HG02623 (cell line): ENCODE measurements around the gene PDZK1IP1.

ENCODE experiments used
- ATAC-seq: cut with Tn5 transposase; IDR thresholded peaks from one replicate; pipeline ENCODE4 v1.9.1; 2021; ENCODE audit warnings: moderate library complexity; ENCODE audit not compliant: unreplicated experiment

The PDZK1IP1 gene, protein sequence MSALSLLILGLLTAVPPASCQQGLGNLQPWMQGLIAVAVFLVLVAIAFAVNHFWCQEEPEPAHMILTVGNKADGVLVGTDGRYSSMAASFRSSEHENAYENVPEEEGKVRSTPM

DNA sequence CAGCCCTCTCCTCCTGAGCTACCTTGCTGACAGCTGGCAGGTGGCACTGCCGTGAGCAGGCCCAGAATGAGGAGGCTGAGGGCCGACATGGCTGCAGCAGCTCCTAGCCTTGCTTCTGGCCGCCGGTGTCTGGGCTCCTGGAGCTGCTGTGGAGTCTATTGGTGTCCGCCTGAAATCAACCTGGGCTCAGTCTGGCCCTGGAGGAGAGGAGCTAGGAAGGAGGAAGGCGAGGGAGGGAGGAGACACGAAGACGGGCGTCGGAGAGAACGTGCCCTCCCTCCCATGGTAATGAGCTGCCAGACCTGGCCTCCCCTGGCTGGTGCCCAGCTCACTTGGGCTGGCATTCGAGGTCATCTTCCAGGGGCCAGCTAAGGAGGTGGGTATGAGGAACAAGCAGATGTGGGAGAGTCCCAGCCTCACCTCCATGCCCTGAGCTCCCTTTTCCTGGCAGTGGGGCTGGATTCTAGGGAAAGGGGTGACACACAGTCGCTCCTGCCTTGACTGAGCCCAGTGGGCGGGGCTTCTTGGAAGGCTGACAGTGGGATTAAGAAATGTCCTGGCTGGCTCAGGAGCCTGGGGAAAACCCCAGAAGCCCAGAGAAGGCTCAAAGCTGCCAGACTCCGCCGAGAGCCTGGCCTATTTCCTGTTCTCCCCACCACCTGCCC, at the start of gene PDZK1IP1:
Gene PDZK1IP1 (minus strand): TSS at position 193 of the 665 bp plus-strand sequence. CDS start 104 bp downstream, at position 89.
- ATAC-seq, result no peak

DNA sequence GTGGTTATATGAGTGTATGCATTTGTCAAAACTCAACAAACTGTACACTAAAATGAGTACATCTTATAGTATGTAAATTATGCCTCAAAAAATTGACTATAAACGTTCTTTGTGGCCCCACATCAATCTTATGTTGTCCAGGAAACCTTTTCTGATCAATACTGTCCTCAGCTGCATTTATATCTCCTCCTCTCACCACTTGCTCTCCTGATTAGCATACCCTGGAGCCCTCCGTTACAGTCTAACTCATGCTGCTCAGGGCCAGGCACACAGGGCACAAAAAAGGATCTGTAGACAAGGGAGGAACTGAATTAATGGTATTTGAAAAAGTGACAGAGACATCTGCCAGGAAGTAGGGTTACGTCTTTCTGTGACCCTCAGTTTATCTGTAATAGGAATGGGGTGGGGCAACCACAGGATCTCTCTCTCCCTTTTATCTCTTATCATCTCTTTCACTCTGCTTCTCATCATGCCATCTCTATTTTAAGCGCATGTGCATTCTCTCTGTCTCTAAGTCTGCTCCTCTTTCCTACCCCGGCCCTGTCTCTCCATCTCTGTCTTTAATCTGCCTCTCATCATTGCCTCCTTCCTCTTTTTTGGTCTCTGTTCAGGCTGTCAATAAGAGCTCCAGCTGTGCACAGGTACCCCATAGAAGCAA, 49.2 kb upstream of the PDZK1IP1 start:
- no peak for ATAC-seq

DNA sequence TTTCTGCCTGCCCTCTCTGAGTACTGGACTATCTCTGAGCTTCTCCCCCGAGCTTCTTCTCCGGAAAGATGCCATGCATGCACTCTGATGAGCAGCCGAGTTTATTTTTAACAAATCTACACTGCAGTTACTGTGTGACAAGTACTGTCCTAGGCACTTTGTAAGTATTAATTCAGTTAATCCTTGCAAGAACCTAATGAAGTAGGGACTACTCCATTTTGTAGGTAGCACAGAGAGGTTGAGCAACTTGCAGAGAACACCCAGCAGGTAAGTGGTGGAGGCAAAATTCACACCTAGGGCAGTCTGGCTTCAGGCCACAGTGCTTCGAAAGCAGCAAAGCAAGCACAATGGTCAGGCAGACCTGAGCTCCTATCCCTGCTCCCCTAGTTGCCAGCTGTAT, 46.0 kb upstream of the PDZK1IP1 start:
- no peak for ATAC-seq

DNA sequence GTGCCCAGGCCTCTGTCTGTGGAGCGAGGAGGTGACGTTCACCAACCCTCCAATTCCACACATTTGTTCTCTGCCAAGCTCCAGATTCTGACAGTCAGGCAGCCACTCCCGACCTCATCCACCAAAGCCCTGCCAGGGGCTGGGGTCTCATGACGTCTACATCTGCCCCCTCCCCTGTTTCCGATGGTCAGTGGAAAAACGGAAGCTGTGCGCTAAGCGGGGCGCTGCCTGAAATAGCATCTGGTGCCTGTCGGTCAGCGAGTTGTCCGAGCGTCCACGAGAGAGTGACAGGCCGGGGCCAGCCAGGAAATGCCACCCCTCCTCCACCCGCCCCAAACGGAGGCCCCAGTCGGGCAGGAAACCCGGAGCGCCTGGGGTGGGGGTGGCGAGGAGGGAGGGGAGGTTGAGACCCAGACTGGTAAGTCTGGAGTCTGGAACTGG, 45.4 kb upstream of the PDZK1IP1 start:
- ATAC-seq, result no peak

DNA sequence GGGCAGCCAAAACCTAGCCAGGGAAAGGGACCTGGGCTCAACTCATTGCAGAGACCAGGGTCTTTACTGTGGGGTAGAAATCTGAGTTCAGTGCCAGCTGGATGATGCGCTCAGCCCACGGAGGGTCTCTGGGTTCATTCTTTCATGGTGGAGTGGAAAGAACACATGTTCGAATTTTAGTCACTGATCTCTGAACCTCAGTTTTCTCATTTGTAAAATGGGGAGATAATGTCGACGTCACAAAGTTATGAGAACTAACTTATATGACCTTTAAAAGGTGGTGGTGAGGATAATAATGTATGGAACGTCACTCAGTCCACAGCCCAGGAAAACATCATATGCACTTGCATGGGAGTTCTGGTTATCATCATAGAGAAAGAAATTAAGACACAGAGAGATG, 43.4 kb upstream of the PDZK1IP1 start:
- ATAC-seq, result no peak

DNA sequence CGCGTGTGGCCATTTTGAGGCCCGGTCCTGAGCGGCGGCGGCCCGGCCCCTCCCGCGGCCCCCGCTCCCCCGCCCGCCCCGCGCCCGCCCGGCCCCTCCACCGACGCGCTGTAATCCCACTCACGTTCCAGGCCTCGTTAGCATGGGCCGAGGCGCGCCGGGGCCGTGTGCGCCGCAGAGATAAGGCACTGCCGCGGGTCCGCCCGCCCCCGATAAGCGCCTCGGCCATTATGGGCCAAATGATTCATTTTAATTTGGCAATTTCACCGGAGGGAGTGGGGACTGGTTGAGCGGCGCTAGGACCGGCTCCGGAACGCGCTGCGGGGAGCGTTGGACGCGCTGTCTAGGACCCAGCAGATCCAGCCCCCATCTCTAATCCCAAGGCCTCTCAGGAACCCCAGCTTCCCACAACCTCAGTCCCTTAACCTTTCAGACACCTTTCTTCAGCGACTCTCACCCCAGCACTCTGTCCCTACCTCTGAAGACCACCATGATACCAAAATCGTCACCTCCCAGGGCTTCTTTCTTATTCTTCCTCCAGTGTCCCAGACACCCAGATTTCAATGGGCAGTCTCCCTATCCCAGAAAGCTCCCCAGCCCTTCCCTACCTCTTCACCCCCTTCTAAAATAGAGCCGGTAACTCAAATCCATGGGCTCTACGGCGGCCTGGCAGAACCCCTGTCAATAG, 42.5 kb upstream of the PDZK1IP1 start, which contains the start of gene TAL1:
Gene TAL1 (minus strand): TSS at position 39 of the 688 bp plus-strand sequence. CDS start 6,337 bp downstream, outside the sequence.
- no peak for ATAC-seq

DNA sequence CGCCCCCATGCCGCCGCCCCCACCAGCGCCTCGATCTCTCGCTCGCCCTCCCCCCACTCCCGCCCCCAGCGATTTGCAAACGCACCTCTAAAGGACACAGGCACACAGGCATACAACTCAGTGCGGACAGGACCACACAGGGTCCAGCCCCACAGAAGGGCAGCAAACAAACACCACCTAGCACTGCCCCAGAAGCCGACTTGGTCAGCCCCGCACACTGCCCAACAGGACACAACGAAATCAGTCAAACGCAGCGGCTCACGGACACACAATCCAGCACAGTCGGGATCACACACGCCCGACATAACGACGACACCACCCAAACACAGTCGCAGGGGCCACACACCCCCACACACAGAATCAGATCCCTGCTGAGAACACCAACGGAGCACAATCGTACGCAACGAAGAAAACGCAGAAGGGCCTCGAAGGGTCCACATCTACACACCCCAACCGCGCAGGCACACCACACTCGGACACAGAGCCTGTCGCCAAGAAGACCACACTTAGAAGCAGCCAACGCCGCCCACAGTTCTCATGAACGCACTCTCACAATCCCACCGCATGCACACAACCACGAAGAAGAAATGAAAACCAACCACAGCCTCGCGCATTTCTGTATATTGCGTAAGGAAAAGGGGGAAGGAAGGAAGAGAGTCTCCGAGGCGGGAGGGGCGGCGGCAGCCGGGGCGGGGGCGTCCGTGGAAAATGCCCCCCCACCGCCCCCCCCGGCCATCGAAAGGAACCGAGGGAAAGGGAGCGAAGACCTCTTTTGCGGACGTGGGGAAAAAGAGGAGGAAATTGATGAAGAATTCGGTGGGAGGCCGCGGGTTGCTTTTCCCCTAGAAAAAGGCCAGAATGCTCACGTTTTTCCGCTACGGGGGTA, 41.7 kb upstream of the PDZK1IP1 start:
- no peak for ATAC-seq

DNA sequence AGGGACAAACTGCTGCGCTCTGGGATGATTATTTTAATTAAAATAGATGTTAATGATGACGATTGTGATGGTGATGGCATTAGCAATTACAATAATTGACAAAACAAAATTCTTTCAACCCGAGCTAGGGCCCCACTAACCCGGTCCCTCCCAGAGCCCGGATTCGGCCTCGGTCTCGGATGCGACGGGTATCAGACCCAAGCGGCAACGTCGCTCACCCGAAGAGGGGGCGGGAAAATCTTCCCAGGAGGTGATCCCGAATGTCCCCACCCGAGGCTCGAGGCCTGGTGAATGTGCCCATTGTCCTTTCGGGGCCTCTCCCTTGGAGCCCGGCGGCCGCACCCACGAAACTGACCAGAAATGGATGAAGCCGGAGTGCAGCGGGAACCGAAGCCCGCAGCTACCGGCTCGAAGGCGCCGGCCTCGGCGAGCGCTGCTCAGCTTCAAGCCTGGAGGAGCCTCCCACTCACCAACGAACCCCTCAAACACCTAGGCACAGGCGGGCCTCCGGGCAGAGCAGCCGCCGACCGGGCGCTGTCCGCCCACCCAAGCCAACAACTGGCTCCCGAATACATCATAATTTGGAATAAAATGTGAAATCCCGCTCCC, 41.0 kb upstream of the PDZK1IP1 start:
- no peak for ATAC-seq

DNA sequence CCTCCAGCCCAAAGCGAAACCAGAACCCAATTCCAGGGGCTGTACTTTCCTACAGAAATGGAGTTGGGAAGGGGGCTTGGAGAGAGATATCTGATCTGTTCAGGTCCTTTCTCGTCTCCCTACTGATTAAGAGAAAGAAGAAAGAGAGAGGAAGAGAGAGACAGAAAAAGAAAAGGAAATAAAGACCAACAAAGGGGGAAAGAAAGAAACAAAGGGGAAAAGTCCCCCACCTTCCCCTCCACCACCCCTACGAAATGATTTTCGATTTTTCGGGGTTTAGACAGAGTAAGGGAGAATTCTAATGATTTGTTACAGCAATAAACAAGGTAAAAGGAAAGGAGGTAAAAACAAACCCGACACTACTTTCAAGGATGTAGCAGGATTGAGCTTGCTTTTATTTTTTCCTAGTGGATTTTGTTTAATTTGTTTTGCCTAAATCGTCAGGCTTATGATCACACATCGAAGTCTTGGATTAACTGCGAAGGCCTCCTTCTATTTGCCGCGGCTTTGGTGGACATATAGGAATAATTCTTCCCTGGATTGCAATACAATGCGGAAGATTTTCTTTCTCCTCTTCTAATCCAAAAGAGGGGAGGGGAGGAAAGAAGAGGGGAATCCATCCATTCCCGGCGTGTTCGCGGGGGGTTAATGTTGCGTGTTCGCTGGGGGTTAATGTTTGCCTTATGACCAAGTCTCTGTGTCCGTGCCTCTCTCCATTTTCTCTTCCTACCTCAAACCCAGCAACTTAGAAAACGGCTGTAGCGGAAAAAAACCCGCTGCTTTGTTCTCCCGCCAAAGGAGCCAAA, 40.3 kb upstream of the PDZK1IP1 start:
- ATAC-seq, result no peak

DNA sequence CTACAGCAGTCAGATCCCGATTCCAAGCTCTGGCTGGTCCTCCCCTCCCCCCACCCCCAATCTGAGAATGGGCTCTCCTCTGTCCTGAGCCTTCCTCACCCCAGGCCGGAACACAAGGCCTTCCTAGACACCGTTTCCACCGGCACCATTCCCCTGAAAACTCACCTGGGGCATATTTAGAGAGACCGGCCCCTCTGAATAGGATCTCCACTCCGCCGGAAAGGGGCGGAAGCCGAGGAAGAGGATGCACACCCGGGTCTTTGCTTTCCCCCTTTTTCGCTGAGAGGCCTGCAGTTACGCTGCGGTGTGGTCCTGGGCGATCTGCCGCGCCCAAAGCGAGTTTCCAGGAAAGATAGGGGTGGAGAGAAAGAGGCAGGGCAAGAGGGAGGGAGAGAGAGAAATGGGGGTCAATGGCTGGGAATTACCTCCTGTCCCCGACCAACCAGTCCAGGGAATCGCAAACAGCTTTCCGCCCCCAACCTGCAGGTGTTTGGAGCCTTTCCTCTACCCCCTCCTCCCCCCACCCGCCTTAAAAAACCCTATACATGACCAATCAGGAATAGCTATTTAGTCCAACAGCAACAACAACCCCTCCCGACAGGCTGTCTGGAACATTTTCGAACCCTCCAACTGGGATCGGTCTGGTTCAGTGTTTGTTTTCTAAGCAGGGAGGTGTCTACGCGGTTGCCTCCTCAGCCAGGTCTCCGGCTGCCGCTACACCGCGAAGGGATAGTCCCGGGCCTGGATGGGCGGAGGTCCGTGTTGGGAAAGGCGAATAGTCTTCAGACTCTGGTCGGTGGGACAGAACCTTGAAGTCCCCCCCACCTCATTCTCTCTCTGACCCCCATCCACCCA, 39.4 kb upstream of the PDZK1IP1 start:
- no peak for ATAC-seq

DNA sequence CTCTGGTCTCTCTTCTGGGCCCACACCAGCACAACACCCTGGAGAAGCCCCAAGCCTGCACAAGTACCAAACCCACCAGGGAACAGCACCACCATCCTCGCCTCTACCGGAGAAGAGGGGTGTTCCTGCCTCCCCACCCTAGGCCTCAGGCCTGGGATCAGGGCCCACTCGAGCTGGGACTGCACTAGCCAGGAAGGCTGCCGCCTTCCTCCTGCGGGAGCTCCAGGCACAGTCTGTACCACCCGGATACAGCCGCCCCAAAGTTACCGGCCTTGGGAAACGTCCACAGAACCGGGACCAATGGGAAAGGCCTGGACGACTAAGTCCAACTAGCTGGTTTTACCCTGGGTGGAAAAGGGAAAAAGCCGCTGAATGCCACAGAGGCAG, 38.8 kb upstream of the PDZK1IP1 start:
- no peak for ATAC-seq

DNA sequence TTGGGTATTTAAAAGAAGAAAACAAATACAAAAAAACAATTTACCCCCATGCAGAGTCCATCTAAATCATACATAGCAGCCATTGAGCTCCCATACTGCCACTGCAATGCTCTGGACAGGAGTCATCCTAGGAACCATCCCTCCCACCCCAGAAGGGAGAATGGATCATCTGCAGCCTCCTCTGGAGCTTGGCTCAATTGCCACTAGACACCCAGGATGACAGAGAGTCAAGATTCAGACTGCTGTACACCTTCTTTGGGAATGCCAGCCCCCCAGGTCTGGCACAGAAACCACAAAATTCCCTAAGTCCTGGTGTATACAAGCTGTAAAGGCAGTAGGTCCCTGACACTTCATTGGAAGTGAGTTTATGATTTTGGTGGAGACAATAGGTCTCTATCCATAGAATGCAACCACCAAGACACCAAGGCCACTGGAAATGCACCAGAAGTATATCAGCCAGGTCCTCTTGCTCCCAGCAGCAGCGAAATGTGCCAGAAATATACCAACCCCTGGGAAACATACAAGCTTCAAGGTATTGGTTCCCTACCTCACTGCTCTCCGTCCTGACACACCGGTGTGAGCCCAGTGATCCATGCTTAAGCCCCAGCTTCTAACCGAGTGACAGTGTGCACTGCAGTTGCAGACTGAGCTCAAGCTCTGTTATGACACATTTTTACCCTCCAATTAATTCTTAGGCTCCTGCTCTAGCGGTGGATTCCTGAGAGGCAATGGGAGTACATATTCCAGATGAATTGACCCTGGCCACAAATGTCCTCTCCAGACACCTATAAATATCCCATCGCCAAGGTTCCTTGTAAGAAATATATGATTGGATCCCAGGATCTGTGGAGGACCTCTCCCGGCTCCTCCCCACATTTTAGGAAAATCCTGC, 37.8 kb upstream of the PDZK1IP1 start:
- no peak for ATAC-seq

DNA sequence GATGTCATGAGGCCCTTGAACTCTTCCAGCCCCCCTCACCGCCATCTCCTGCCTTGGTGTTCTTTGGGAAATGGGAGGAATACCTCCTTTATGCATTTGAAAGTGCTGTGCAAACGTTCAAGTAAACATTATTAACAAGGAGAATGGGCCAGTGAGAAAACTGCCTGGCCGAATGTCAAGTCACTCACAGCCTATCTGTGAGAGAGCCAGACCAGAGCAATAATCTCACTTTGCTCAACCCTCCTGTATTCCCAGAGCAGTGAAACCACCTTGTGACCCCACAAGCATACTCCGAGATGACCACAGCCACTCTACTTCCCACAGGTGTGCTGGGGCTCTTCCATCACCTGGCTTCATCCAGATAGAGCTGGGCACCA, 37.0 kb upstream of the PDZK1IP1 start:
- no peak for ATAC-seq

DNA sequence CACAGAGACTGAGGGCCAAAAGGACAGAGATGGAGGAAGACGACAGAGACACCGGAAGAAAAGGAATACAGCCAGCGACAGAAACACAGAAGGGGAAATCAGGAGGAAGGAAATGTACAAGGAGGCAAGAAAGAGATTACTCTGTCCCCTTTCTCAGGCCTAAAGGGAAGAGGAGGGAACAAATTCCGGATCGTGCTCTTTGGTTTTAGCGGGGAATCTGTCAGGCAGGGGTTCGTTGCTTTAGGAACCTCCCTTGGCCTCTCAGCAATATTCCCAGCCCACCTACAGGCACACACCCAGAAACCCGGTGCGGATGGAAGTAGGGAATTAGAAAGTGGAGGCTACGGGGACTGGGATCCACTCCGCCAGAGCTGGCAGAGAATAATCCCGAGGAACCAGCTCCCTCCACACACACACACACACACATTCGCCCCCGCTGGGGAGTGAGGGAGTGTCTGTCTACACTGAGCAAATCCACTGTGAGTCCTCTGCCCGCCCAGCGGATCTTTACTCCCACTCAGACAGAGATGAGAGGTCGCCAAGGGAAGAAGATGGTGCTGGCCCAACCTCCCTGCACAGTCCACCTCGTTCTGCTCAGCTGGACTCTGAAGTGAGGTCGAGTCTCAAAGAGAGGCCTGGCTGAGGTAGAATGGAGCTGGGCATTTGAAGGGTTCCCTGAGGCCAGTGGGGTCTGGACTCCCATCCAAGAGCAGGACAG, 36.4 kb upstream of the PDZK1IP1 start:
- no peak for ATAC-seq

DNA sequence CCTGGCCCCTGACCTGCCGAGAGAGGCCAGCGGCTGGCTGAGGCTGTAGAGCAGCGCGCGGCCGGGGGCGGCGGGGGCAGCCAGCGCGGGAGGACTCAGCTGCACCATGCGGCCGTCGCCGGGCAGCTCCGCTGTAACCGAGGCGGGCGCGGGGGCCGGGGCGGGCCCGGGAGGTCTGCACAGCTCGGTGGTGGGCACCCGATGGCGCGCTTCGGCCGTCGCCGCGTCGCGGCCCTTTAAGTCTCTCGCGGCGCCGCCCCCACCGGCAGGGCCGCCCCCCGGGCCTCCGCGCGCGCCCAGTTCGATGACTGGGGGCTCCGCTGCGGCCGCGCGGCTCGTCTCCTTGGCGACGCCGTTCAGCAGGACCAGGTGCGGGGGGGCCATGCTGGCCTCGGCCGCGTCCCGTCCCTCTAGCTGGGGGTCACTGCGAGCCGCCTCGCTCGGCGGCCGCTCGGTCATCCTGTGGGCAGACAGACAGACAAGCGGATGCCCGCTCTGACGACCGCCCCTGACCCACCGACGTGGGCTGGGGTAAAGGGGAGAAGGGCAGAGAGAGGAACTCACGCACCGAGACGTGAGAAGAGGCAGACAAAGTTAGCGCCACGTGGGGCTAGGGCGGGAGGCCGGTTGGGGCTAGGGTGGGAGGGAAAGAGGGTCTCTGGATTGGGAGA, 35.7 kb upstream of the PDZK1IP1 start:
- no peak for ATAC-seq

DNA sequence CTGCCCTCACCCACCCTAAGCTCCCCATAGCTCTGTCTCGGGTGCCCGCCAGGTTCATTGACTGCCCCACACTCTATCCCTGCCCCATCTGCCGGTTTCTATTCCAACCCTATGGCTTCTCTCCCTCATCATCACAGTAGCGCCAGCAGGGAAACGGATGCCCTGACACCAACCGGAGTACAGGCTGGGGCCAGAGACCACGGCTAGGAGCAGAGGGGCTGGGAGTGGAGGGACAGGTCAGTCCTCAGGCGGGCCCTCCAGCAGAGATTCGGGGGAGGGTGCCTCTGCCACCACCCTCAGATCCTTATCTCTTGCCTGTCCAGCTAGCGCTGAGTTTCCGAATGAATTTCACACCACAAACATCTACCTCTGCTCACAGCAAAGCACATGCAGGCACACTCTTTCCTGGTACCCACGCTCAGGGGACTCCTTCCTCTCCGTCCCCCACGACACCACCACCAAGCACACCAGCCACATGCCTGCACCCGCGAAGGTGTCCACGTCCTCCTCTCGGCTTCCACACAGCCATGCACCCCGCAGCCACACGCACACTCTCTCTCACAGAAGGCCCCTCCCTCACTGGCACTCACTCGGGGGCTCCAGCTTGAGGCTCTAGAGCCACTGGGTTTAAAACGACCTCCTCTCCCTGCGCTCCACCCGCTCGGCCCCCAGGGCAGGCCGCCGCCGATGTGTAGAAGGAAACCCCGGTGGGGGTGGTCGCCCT, 35.0 kb upstream of the PDZK1IP1 start:
- no peak for ATAC-seq
